IPS-18a (cell line): ENCODE results near the gene GET4.

ENCODE experiments used
- H3K27ac ChIP-seq: one replicate; pipeline ENCODE4 v1.5.1; 2013; ENCODE audit warnings: low read length
- H3K27me3 ChIP-seq: one replicate; pipeline ENCODE4 v1.6.1; 2013; ENCODE audit warnings: mild to moderate bottlenecking, low read length; ENCODE audit not compliant: control insufficient read depth, insufficient read depth
- H3K36me3 ChIP-seq: one replicate; pipeline ENCODE4 v1.6.1; 2013; ENCODE audit warnings: low read depth, low read length; ENCODE audit not compliant: control insufficient read depth
- H3K4me1 ChIP-seq: one replicate; pipeline ENCODE4 v1.6.1; 2013; ENCODE audit warnings: low read depth, low read length; ENCODE audit not compliant: control insufficient read depth
- H3K4me3 ChIP-seq: one replicate; pipeline ENCODE4 v1.5.1; 2013; ENCODE audit warnings: low read length
- H3K9ac ChIP-seq: one replicate; pipeline ENCODE4 v1.6.1; 2013; ENCODE audit warnings: mild to moderate bottlenecking, low read length, moderate library complexity
- H3K9me3 ChIP-seq: one replicate; pipeline ENCODE4 v1.6.1; 2013; ENCODE audit warnings: low read depth, low read length; ENCODE audit not compliant: control insufficient read depth

GET4 gene

DNA sequence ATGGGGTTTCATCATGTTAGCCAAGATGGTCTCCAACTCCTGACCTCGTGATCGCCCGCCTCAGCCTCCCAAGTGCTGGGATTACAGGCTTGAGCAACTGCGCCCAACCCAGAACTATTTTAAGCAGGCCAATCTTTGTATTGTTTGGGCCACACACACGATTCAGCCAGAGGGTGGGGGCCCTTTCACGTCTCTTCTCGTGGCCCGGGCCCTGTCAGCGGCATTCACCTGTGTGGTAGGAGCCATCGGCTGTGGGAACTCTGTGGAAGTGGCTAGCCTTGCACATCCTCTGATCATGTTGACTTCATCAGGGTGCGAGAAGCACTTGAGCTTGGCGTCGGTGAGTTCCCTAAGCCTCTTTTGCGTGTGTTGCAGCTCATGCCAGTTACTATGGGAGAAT is 27.2 kb upstream of the GET4 start:
- no peaks in the 10 kb centered on the region for H3K4me1 ChIP-seq
- no peaks in the 10 kb centered on the region for H3K9me3 ChIP-seq
- no peak overlapping the region for H3K9ac ChIP-seq
- H3K36me3 ChIP-seq, result peaks cover 45% of the 10 kb centered on the region
- no peak overlapping the region for H3K4me3 ChIP-seq
- H3K27ac ChIP-seq, result no peak overlapping the region
- no peaks in the 10 kb centered on the region for H3K27me3 ChIP-seq

DNA sequence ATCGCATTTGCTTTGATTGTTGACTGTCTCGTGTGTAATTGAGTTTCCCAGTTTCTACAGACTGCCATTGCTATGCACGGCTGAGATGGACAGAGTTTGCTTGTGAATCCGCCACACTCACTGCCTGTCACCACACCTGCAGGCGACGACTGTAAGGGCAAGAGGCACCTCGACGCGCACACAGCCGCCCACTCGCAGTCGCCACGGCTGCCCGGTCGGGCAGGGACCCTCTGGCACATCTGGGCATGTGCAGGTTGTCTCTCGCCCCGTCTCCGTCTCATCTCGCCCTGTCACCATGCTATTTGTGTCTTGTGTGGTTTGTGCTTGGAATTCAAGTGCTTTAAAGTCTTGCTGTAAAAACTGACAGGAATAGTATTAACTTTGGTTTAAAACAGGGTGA is 26.6 kb upstream of the GET4 start:
- no peaks in the 10 kb centered on the region for H3K9me3 ChIP-seq
- H3K27ac ChIP-seq, result no peak overlapping the region
- no peak overlapping the region for H3K4me3 ChIP-seq
- no peak overlapping the region for H3K9ac ChIP-seq
- no peaks in the 10 kb centered on the region for H3K27me3 ChIP-seq
- no peaks in the 10 kb centered on the region for H3K4me1 ChIP-seq
- peaks cover 44% of the 10 kb centered on the region for H3K36me3 ChIP-seq

DNA sequence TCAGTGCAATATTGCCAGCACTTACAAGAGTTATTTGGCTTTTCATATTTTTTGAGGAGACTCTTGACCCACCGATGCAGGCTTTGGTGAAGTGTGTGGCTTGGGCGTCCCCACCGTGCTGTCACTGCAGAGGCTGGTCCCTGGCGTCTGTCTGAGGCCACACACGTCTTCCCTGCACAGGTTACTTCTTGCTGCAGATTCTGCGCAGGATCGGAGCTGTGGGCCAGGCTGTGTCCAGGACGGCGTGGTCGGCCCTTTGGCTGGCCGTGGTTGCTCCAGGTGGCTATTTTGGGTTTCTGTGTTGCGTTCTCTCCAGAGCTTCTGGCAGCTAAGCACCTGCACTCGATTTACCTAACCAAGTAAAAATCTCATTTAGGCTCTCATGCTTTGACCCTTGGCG is 25.1 kb upstream of the GET4 start:
- Histone ChIP-seq H3K9me3 (no peaks in the 10 kb centered on the region), H3K4me1 (no peaks in the 10 kb centered on the region), H3K36me3 (peaks cover 53% of the 10 kb centered on the region), H3K27me3 (no peaks in the 10 kb centered on the region), H3K27ac (no peak overlapping the region), H3K4me3 (no peak overlapping the region), H3K9ac (no peak overlapping the region)

- Histone ChIP-seq H3K4me3 (no peak overlapping the region), H3K36me3 (peaks cover 71% of the 10 kb centered on the region), H3K27ac (no peak overlapping the region)
Measured at GRCh38 chr7:853366-854117, 22.8 kb upstream of the GET4 start.

DNA sequence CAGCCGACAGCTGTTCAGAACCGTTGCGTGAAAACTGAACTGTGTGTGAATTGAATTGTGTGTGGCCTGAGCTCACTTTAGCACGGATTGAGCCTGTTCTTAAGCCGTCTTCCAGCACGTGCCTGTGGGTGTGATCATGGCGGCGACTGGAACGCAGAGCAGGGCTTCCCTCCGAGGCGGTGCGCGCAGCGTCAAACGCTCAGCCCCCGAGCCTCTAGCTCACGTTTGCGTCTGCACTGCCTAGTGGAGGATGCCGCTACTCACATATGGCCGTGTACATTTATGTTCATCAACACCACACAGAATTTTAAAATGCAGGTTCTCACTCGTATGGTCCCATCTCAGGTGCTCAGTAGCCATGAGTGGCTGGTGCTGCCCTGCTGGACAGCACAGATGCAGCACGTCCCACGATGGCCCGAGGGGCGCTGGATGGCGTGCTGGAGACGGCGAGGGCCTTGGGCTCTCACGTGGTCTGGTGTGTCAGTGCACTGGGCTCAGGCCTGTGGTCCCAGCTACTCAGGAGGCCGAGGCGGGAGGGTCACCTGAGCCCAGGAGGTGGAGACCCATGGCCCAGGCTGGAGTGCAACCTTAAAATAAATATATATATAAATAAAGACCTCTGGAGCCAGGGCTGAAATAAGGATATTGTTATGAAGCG is 22.1 kb upstream of the GET4 start:
- Histone ChIP-seq H3K9ac (no peak overlapping the region), H3K36me3 (peaks cover 72% of the 10 kb centered on the region), H3K4me3 (no peak overlapping the region), H3K9me3 (no peaks in the 10 kb centered on the region), H3K27me3 (no peaks in the 10 kb centered on the region), H3K4me1 (no peaks in the 10 kb centered on the region), H3K27ac (no peak overlapping the region)

More at GRCh38 chr7:853366-854117, 22.8 kb upstream of the GET4 start:
- H3K27me3 ChIP-seq, result no peaks in the 10 kb centered on the region
- H3K4me1 ChIP-seq, result no peaks in the 10 kb centered on the region
- H3K9me3 ChIP-seq, result no peaks in the 10 kb centered on the region
- H3K9ac ChIP-seq, result no peak overlapping the region

DNA sequence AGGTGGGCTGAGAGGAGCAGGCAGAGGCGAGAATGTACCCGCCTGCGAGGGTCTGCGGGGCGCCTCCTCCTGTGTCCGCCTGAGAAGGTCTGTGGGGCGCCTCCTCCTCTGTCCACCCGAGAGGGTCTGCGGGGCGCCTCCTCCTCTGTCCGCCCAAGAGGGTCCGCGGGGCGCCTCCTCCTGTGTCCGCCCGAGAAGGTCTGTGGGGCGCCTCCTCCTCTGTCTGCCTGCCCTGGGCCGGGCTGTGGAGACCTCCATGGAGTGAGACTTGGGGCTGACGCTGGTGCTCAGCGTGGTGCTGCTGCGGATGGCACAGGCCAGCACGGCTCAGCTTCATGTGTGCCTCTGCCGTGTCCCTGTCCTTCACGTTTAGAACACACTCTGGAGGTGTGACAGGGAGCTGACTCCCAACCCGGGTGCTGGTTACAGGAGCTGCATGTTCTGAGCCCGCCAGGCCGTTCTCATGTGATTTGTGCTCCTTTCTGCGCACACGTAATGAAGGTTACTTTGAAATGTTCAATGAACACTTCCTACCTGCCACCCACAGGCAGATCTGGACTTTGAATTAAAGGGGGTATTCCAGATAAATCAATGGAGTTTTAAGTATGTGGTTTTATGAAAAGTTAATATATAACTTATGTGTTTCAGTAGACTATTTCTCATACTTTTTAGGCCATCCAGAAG is 20.5 kb upstream of the GET4 start:
- peaks cover 81% of the 10 kb centered on the region for H3K36me3 ChIP-seq
- no peak overlapping the region for H3K27ac ChIP-seq
- no peak overlapping the region for H3K4me3 ChIP-seq
- no peak overlapping the region for H3K9ac ChIP-seq
- H3K9me3 ChIP-seq, result no peaks in the 10 kb centered on the region
- no peaks in the 10 kb centered on the region for H3K27me3 ChIP-seq
- H3K4me1 ChIP-seq, result no peaks in the 10 kb centered on the region

DNA sequence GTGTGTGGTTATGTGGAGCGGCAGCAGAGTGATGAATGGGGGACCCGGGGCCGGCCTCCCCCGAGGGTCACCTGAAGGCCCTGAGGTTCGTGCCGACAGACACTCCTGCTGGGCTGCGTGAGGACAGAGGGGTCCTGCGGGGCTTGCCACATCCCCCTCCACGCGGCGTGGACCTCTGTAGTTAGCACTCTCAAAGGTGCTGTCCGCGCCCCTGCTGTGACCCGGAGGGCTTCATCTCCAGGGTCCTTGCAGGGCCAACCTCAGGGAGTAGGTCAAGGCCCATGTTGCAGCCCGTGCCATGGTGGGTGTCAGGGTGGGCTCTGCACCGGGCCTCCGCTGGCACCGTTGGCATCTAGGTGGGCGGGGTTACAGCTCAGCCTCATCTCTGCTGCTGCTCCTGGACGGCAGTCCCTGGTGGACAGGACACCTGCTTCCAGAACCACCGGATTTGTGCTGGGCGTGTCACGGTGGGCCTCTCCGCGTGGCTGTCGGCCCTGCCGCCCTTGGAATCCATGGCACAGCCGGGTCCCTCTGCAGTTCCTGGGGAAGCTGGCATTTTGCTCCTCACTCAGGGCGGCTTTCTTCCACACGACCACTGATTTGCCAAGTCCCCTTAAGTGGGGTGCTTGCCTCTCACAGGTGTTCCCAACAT is 19.8 kb upstream of the GET4 start:
- Histone ChIP-seq H3K36me3 (peaks cover 84% of the 10 kb centered on the region), H3K9me3 (no peaks in the 10 kb centered on the region), H3K4me1 (no peaks in the 10 kb centered on the region), H3K4me3 (no peak overlapping the region), H3K9ac (no peak overlapping the region), H3K27me3 (no peaks in the 10 kb centered on the region), H3K27ac (no peak overlapping the region)

GRCh38 chr7:857661-858060 is 18.7 kb upstream of the GET4 start:
- no peaks in the 10 kb centered on the region for H3K9me3 ChIP-seq
- H3K36me3 ChIP-seq, result peaks cover 86% of the 10 kb centered on the region
- no peak overlapping the region for H3K27ac ChIP-seq
- no peaks in the 10 kb centered on the region for H3K4me1 ChIP-seq
- no peak overlapping the region for H3K9ac ChIP-seq
- no peak overlapping the region for H3K4me3 ChIP-seq
- no peaks in the 10 kb centered on the region for H3K27me3 ChIP-seq

GRCh38 chr7:859359-860030 is 16.9 kb upstream of the GET4 start:
- Histone ChIP-seq H3K36me3 (peaks cover 75% of the 10 kb centered on the region), H3K9me3 (no peaks in the 10 kb centered on the region), H3K27me3 (no peaks in the 10 kb centered on the region), H3K9ac (no peak overlapping the region), H3K4me1 (no peaks in the 10 kb centered on the region), H3K27ac (no peak overlapping the region), H3K4me3 (no peak overlapping the region)

DNA sequence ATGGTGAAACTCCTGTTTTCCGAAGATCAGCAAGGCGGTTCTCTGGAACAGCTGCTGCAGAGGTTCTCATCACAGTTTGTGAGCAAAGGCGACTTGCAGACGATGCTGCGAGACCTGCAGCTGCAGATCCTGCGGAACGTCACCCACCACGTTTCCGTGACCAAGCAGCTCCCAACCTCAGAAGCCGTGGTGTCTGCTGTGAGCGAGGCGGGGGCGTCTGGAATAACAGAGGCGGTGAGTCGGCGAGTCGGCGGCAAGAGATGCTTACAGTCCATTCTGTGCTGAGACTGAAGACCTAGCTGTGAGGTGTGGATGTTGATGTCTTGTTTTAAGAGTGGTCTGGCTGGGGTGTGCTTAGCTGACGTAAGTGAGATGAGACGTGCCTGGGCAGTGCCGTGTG is 16.2 kb upstream of the GET4 start:
- Histone ChIP-seq H3K9ac (no peak overlapping the region), H3K4me3 (no peak overlapping the region), H3K36me3 (peaks cover 71% of the 10 kb centered on the region), H3K9me3 (no peaks in the 10 kb centered on the region), H3K4me1 (no peaks in the 10 kb centered on the region), H3K27ac (no peak overlapping the region), H3K27me3 (no peaks in the 10 kb centered on the region)

DNA sequence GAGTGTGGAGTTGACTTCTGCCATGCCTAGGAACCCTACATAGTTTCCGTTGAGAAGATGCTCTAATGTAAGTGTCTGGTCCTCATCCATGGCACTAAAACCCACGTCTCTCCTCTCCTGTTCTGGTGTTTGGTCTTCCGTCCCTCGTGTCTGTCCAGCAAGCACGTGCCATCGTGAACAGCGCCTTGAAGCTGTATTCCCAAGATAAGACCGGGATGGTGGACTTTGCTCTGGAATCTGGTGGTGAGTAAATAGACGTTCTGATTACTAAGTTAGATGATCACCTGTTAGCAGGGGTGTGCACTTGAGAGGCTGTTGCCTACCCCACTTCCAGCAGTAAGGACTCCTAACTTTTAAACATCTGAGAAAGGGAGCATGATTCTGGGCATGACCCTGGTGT is 15.1 kb upstream of the GET4 start:
- no peaks in the 10 kb centered on the region for H3K4me1 ChIP-seq
- no peaks in the 10 kb centered on the region for H3K27me3 ChIP-seq
- H3K4me3 ChIP-seq, result no peak overlapping the region
- no peaks in the 10 kb centered on the region for H3K9me3 ChIP-seq
- H3K36me3 ChIP-seq, result peaks cover 75% of the 10 kb centered on the region
- H3K9ac ChIP-seq, result no peak overlapping the region
- no peak overlapping the region for H3K27ac ChIP-seq
